Right renal pelvis (tissue), 4 donors: Measurements from ENCODE around the gene PNMA1. TPM values are rescaled to one million over a fixed set of nuclear protein-coding genes. Genes with fewer than 3 reads are reported as not detected.
"Not testable (repeated sequence)": the region's sequence is repeated elsewhere in the genome, so short reads cannot be mapped to it uniquely, and the experiment has no call there.

ENCODE experiments used
- DNase-seq, 4 donors: peaks; one replicate each; pipeline ENCODE4 v3.0.0-alpha.2; 2013; ENCODE audit warnings: low read depth in 4 of 4, low spot score in 3 of 4, missing footprints in 1 of 4
- polyA plus RNA-seq, 4 donors: library from polyadenylated mRNA; unstranded; fragments of 120-200 nt; gene quantifications; one replicate each; pipeline ENCODE4 v1.2.1, GENCODE V29; 2013; ENCODE audit not compliant: insufficient read length in 4 of 4

The PNMA1 gene
- polyA plus RNA-seq, 4 donors: 94.8 to 101 (median 98.2) TPM

GRCh38 chr14:73718418-73719251 lies 4.5 kb upstream of the PNMA1 start:
- peak in 2 of 4 donors; percentile 56 to 67 for DNase-seq

GRCh38 chr14:73717711-73718417 lies 3.7 kb upstream of the PNMA1 start:
- peak in 1 of 4 donors; percentile 65 for DNase-seq

GRCh38 chr14:73717266-73717665 lies 3.1 kb upstream of the PNMA1 start:
- peak in 1 of 4 donors; percentile 54 for DNase-seq

- DNase-seq: no peak
Measured at GRCh38 chr14:73715707-73716106, 1.5 kb upstream of the PNMA1 start.

GRCh38 chr14:73714656-73715081 lies 485 bp upstream of the PNMA1 start:
- no peak for DNase-seq

GRCh38 chr14:73713206-73713802 lies 880 bp downstream of the PNMA1 start:
- peak in 1 of 4 donors; percentile 36 for DNase-seq

- no peak for DNase-seq
Measured at GRCh38 chr14:73712540-73713180, 1.5 kb downstream of the PNMA1 start.

- no peak for DNase-seq
Measured at GRCh38 chr14:73712071-73712506, 2.1 kb downstream of the PNMA1 start.

- no peak for DNase-seq
Measured at GRCh38 chr14:73710737-73711136, 3.4 kb downstream of the PNMA1 start.

GRCh38 chr14:73709904-73710469 lies 4.2 kb downstream of the PNMA1 start:
- no peak for DNase-seq

GRCh38 chr14:73708076-73708475 lies 6.1 kb downstream of the PNMA1 start:
- not testable (repeated sequence) for DNase-seq

- DNase-seq: no peak
Measured at GRCh38 chr14:73700325-73700724, 13.9 kb downstream of the PNMA1 start.

GRCh38 chr14:73696466-73697400 lies 17.5 kb downstream of the PNMA1 start:
- DNase-seq: no peak

GRCh38 chr14:73695997-73696396 lies 18.2 kb downstream of the PNMA1 start:
- no peak for DNase-seq

- DNase-seq: no peak
Measured at GRCh38 chr14:73695082-73695481, 19.1 kb downstream of the PNMA1 start.

- DNase-seq: no peak
Measured at GRCh38 chr14:73694083-73694482, 20.1 kb downstream of the PNMA1 start.

GRCh38 chr14:73686901-73687300 lies 27.3 kb downstream of the PNMA1 start:
- DNase-seq: no peak

- no peak for DNase-seq
Measured at GRCh38 chr14:73685328-73685727, 28.9 kb downstream of the PNMA1 start.

GRCh38 chr14:73684627-73685026 lies 29.6 kb downstream of the PNMA1 start:
- DNase-seq: no peak
